ENCODE data around the gene CRBN. TPM values are rescaled to one million over a fixed set of nuclear protein-coding genes. Genes with fewer than 3 reads are reported as not detected.

The CRBN gene
- total and polyA plus RNA-seq, 2 of the 13 experiments (the other 11 are each of a cell fraction or from before 2014, with no cell fraction given) = 30.8 to 36.1 TPM

GRCh38 chr3:3126477-3127431 lies 52.7 kb downstream of the CRBN start, which contains the start of gene TRNT1 (continued):
- no peak for TF ChIP-seq DZIP1 (CRISPR knock-in tag; IDR thresholded peaks at IDR 0.05)
- TF ChIP-seq HNF1A (IDR thresholded peaks at IDR 0.05; ENCODE audit: low read depth) = no peak
- TF ChIP-seq HNF1A (CRISPR knock-in tag; IDR thresholded peaks at IDR 0.05; ENCODE audit: borderline replicate concordance) = no peak
- TF ChIP-seq SNAI1 (CRISPR knock-in tag; IDR thresholded peaks at IDR 0.05; ENCODE audit: borderline replicate concordance) = peak; percentile 90; the same call in 1 of the 2 replicates
- TF ChIP-seq LCORL (IDR thresholded peaks at IDR 0.05) = no peak
- TF ChIP-seq LCORL (CRISPR knock-in tag; IDR thresholded peaks at IDR 0.05) = peak; percentile 80; the same call in 1 of the 2 replicates
- peak; percentile 75 for TF ChIP-seq ARNT2 (CRISPR knock-in tag; IDR thresholded peaks at IDR 0.05; ENCODE audit: low read depth)
- TF ChIP-seq ZNF468 (CRISPR knock-in tag; IDR thresholded peaks at IDR 0.05) = 0 out of 2 replicates have a peak, but pooled peaks have one; percentile 56
- no peak for TF ChIP-seq DNMT1 (CRISPR knock-in tag; IDR thresholded peaks at IDR 0.05)
- TF ChIP-seq NFKB2 (CRISPR knock-in tag; IDR thresholded peaks at IDR 0.05; ENCODE audit: borderline replicate concordance) = peak; percentile 81
- no peak for TF ChIP-seq ZBTB34 (CRISPR knock-in tag; IDR thresholded peaks at IDR 0.05)
- TF ChIP-seq ZSCAN12 (CRISPR knock-in tag; IDR thresholded peaks at IDR 0.05) = no peak
- no peak for TF ChIP-seq ZNF530 (CRISPR knock-in tag; IDR thresholded peaks at IDR 0.05; ENCODE audit: low read depth)
- TF ChIP-seq, protein P1, sequence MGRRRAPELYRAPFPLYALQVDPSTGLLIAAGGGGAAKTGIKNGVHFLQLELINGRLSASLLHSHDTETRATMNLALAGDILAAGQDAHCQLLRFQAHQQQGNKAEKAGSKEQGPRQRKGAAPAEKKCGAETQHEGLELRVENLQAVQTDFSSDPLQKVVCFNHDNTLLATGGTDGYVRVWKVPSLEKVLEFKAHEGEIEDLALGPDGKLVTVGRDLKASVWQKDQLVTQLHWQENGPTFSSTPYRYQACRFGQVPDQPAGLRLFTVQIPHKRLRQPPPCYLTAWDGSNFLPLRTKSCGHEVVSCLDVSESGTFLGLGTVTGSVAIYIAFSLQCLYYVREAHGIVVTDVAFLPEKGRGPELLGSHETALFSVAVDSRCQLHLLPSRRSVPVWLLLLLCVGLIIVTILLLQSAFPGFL (CRISPR knock-in tag; IDR thresholded peaks at IDR 0.05) = no peak
- TF ChIP-seq ZNF138 (CRISPR knock-in tag; IDR thresholded peaks at IDR 0.05; ENCODE audit: low read depth) = peak; percentile 38; the same call in 1 of the 2 replicates
- 0 out of 2 replicates have a peak, but pooled peaks have one; percentile 8 for TF ChIP-seq XBP1 (CRISPR knock-in tag; IDR thresholded peaks at IDR 0.05)
- no peak for TF ChIP-seq KLF12 (CRISPR knock-in tag; IDR thresholded peaks at IDR 0.05; ENCODE audit: borderline replicate concordance)
- TF ChIP-seq KLF6 (CRISPR knock-in tag; IDR thresholded peaks at IDR 0.05) = no peak
- 0 out of 2 replicates have a peak, but pooled peaks have one; percentile 11 for TF ChIP-seq KLF13 (CRISPR knock-in tag; IDR thresholded peaks at IDR 0.05)

All from HepG2 (cell line).